Measurements from ENCODE around the gene RPS2.

DNA sequence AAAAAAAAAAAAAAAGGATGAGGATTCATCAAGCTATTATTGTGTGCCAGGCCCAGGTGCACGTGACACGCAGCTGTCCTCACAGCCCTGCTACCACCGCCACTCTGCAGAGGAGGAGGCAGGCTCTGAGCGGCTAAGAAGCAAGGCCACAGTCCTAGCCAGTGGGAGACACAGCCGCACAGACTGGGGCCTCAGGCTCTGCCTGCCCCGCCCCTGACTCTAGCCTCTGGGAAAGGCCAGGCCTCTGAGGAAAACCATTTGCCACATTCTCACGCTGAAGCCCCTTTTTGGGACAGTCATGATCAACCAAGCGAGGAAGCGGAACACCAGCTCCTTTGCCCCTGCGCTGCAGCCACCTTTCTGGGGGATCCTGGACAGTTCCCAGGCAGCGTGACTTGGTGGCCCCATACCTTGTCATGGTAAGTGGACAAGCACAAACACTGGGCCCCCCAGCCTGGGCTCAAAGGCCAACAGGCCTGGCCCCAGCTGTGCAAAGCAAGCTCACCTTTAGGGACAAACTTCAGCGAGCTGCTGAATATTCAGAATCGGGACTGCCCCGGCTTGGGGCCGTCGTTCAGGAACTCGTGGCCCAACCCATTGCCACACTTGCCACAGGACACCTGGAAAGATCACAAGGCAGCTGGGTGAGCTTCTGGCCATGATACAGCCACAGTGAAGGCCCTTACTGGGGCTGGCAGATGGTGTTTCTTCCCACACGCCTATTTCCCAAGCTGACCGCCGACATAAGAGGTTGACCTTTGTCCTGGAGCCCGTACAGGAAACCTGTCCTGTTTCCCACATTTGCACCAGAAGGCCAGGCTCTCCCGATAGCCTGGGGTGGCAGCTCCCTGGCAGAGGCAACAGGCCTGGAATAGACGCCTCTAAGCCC, 24.1 kb downstream of the RPS2 start:
- TF ChIP-seq CTCF (IDR thresholded peaks at IDR 0.05; ENCODE audit: borderline replicate concordance, extremely low read depth, low read length, poor library complexity, severe bottlenecking) (no peak), EZH2 (IDR thresholded peaks at IDR 0.05; ENCODE audit: borderline replicate concordance, low read depth, low read length, severe bottlenecking) (no peak)
